ENCODE measurements around the gene GRIK1.

DNA sequence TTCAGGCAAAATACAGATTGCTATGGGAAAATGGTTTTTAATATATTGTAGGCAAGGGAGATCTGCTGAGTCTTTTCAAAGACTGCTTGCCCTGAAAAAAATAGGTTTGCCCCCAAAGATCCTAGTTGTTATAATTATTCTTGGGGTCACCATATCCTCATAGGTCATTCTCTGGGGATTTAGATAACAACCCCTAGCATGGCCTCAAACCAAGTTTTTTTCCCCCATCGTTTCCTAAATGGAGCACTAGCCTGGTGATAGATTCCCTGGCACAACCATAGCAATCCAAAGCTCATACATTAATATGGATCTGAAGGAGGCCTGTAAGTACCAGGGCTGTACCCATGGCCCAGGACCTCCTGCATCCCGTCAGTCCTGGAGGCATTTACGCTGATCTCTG is 325.9 kb downstream of the GRIK1 start:
- TF ChIP-seq, protein P1, sequence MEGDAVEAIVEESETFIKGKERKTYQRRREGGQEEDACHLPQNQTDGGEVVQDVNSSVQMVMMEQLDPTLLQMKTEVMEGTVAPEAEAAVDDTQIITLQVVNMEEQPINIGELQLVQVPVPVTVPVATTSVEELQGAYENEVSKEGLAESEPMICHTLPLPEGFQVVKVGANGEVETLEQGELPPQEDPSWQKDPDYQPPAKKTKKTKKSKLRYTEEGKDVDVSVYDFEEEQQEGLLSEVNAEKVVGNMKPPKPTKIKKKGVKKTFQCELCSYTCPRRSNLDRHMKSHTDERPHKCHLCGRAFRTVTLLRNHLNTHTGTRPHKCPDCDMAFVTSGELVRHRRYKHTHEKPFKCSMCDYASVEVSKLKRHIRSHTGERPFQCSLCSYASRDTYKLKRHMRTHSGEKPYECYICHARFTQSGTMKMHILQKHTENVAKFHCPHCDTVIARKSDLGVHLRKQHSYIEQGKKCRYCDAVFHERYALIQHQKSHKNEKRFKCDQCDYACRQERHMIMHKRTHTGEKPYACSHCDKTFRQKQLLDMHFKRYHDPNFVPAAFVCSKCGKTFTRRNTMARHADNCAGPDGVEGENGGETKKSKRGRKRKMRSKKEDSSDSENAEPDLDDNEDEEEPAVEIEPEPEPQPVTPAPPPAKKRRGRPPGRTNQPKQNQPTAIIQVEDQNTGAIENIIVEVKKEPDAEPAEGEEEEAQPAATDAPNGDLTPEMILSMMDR (IDR thresholded peaks at IDR 0.05): no peak
- no peak for TF ChIP-seq POLR2A (IDR thresholded peaks at IDR 0.05)
- TF ChIP-seq POLR2AphosphoS5 (IDR thresholded peaks at IDR 0.05; ENCODE audit: insufficient read depth in 1 of 2, low read depth in 1 of 2): no peak

Data from vagina (tissue), 2 donors.